ENCODE measurements around the gene TMEM120B. TPM values are rescaled to one million over a fixed set of nuclear protein-coding genes. Genes with fewer than 3 reads are reported as not detected.

Gene TMEM120B
- total and polyA plus RNA-seq, 2 of the 13 experiments (the other 11 are each of a cell fraction or from before 2014, with no cell fraction given) = 7.1 to 12.9 TPM

- TF ChIP-seq ZNF670 (CRISPR knock-in tag; IDR thresholded peaks at IDR 0.05; ENCODE audit: borderline replicate concordance) = no peak
- TF ChIP-seq KLF11 (CRISPR knock-in tag; IDR thresholded peaks at IDR 0.05) = no peak
- 0 out of 2 replicates have a peak, but pooled peaks have one; percentile 18 for TF ChIP-seq AFF4 (CRISPR knock-in tag; IDR thresholded peaks at IDR 0.05)
- no peak for TF ChIP-seq PRPF4 (IDR thresholded peaks at IDR 0.05; ENCODE audit: low read depth, low read length, poor library complexity, severe bottlenecking)
- TF ChIP-seq ZNF407 (CRISPR knock-in tag; IDR thresholded peaks at IDR 0.05; ENCODE audit: not compliant biosample characterization) = no peak
- TF ChIP-seq PRDM15 (CRISPR knock-in tag; IDR thresholded peaks at IDR 0.05) = peak; percentile 87
- TF ChIP-seq SIX4 (CRISPR knock-in tag; IDR thresholded peaks at IDR 0.05) = no peak
Measured at GRCh38 chr12:121811434-121812319, 99.1 kb downstream of the TMEM120B start (continued).
